CD14-positive monocyte (primary cell): ENCODE measurements around the gene PRM1. TPM values are rescaled to one million over a fixed set of nuclear protein-coding genes. Genes with fewer than 3 reads are reported as not detected.

Source experiments
- DNase-seq, 3 donors: peaks; one replicate each; pipeline ENCODE4 v3.0.0-alpha.2; 2011 to 2022
- H2AFZ ChIP-seq: 2 replicates; pipeline ENCODE4 v1.6.0; 2012; ENCODE audit warnings: mild to moderate bottlenecking, low read depth, low read length, inconsistent platforms; ENCODE audit not compliant: insufficient read depth, poor library complexity, severe bottlenecking
- H3K27ac ChIP-seq, 2 donors: 1 replicate in 1 of 2; 2 replicates in 1 of 2; pipeline ENCODE4 v1.5.1; 2012 to 2013; ENCODE audit warnings: low read length in 2 of 2, control low read depth in 1 of 2, inconsistent platforms in 1 of 2, low read depth in 1 of 2, mild to moderate bottlenecking in 1 of 2
- H3K27me3 ChIP-seq, 2 donors: one replicate each; pipeline versions ENCODE4 v1.6.0 to v1.6.1; 2011 to 2013; ENCODE audit warnings: low read length in 2 of 2; ENCODE audit not compliant: control insufficient read depth in 2 of 2, insufficient read depth in 2 of 2
- H3K36me3 ChIP-seq, 2 donors: replicated peaks in 1 of 2; 1 replicate in 1 of 2; 2 replicates in 1 of 2; pipeline versions ENCODE4 v1.5.1 to v1.6.1; 2012 to 2013; ENCODE audit warnings: low read length in 2 of 2, control low read depth in 1 of 2, inconsistent platforms in 1 of 2, mild to moderate bottlenecking in 1 of 2; ENCODE audit not compliant: insufficient read depth in 2 of 2, control insufficient read depth in 1 of 2
- H3K4me1 ChIP-seq, 2 donors: 1 replicate in 1 of 2; 2 replicates in 1 of 2; pipeline versions ENCODE4 v1.5.1 to v1.6.1; 2012 to 2013; ENCODE audit warnings: low read length in 2 of 2, control low read depth in 1 of 2, inconsistent platforms in 1 of 2, mild to moderate bottlenecking in 1 of 2, moderate library complexity in 1 of 2; ENCODE audit not compliant: insufficient read depth in 2 of 2, control insufficient read depth in 1 of 2
- H3K4me2 ChIP-seq: replicated peaks from 2 replicates; pipeline ENCODE3; 2012; ENCODE audit warnings: low read length, moderate library complexity, mild to moderate bottlenecking; ENCODE audit not compliant: poor library complexity, severe bottlenecking; ENCODE audit errors: extremely low read depth
- H3K4me3 ChIP-seq, 3 experiments: fragments of 200-600 bp in 1 of 3; sonication (generic) in 1 of 3; replicated peaks in 1 of 3; 1 replicate in 2 of 3; 2 replicates in 1 of 3; pipeline ENCODE4 v1.5.1; 2011 to 2013; ENCODE audit warnings: low read length in 3 of 3, mild to moderate bottlenecking in 3 of 3, control low read depth in 2 of 3, low read depth in 2 of 3, inconsistent platforms in 1 of 3, moderate library complexity in 1 of 3
- H3K79me2 ChIP-seq: 2 replicates; pipeline ENCODE4 v1.6.0; 2012; ENCODE audit warnings: mild to moderate bottlenecking, control low read depth, inconsistent platforms, low read length, moderate library complexity; ENCODE audit not compliant: insufficient read depth
- H3K9ac ChIP-seq: 2 replicates; pipeline ENCODE4 v1.6.0; 2017; ENCODE audit warnings: low read length, mild to moderate bottlenecking; ENCODE audit not compliant: insufficient read depth, poor library complexity, severe bottlenecking
- H3K9me3 ChIP-seq, 2 donors: replicated peaks in 1 of 2; 1 replicate in 1 of 2; 2 replicates in 1 of 2; pipeline versions ENCODE4 v1.5.1 to v1.6.1; 2012 to 2013; ENCODE audit warnings: low read length in 2 of 2, control low read depth in 1 of 2; ENCODE audit not compliant: control insufficient read depth in 1 of 2, insufficient read depth in 1 of 2
- H4K20me1 ChIP-seq: 2 replicates; pipeline ENCODE4 v1.6.0; 2012; ENCODE audit warnings: mild to moderate bottlenecking, low read length, control low read depth, moderate library complexity; ENCODE audit not compliant: insufficient read depth
- H3K27ac Mint-ChIP-seq, 7 donors: one replicate each; pipeline ENCODE4 v1.8.0; 2020; ENCODE audit warnings: mild to moderate bottlenecking in 7 of 7, mixed read lengths in 7 of 7, moderate library complexity in 6 of 7, inconsistent platforms in 2 of 7
- H3K27me3 Mint-ChIP-seq, 3 donors: one replicate each; pipeline ENCODE4 v1.8.0; 2021 to 2022; ENCODE audit warnings: low read depth in 3 of 3, mild to moderate bottlenecking in 3 of 3, mixed read lengths in 3 of 3, moderate library complexity in 3 of 3, inconsistent platforms in 1 of 3
- H3K36me3 Mint-ChIP-seq, 2 donors: one replicate each; pipeline ENCODE4 v1.8.0; 2020; ENCODE audit warnings: mixed read lengths in 2 of 2, inconsistent platforms in 1 of 2, mild to moderate bottlenecking in 1 of 2
- H3K4me1 Mint-ChIP-seq: one replicate; pipeline ENCODE4 v1.8.0; 2020; ENCODE audit warnings: mild to moderate bottlenecking, mixed read lengths
- H3K4me3 Mint-ChIP-seq, 2 donors: one replicate each; pipeline ENCODE4 v1.8.0; 2020; ENCODE audit warnings: mild to moderate bottlenecking in 2 of 2, mixed read lengths in 2 of 2, moderate library complexity in 1 of 2
- H3K9me3 Mint-ChIP-seq, 7 donors: one replicate each; pipeline ENCODE4 v1.8.0; 2020 to 2022; ENCODE audit warnings: mixed read lengths in 7 of 7, mild to moderate bottlenecking in 6 of 7, moderate library complexity in 6 of 7, inconsistent platforms in 2 of 7
- WGBS: methylation state at CpG from one replicate; pipeline ENCODE4 v1.1.5; 2013; ENCODE audit warnings: missing lambda C conversion rate; ENCODE audit not compliant: insufficient coverage; 5-methylcytosine and 5-hydroxymethylcytosine counted together
- intact Hi-C, 2 donors: fragments of 100-400 bp; cut with micrococcal nuclease; formaldehyde crosslinking; loops; one replicate each; pipeline versions ENCODE4 v1.15.0 to v1.15.1; 2023
- polyA plus RNA-seq, 3 donors: library from polyadenylated mRNA; depleted of rRNA in 1 of 3; unstranded in 2 of 3; stranded (reverse) in 1 of 3; fragments of 300-500 nt in 2 of 3; fragments of >200 nt in 1 of 3; fragmentation: Illumina TruSeq in 2 of 3; gene quantifications; 1 replicate in 2 of 3; 2 replicates in 1 of 3; pipeline ENCODE4 v1.2.3, GENCODE V29; 2012 to 2021
- TF ChIP-seq, protein P1 (sequence below): fragments of 200-600 bp; IDR thresholded peaks from one replicate; pipeline ENCODE4 v1.8.0; 2022; ENCODE audit warnings: antibody characterized with exemption, mild to moderate bottlenecking

PRM1 gene
- polyA plus RNA-seq, 3 donors: not detected

DNA sequence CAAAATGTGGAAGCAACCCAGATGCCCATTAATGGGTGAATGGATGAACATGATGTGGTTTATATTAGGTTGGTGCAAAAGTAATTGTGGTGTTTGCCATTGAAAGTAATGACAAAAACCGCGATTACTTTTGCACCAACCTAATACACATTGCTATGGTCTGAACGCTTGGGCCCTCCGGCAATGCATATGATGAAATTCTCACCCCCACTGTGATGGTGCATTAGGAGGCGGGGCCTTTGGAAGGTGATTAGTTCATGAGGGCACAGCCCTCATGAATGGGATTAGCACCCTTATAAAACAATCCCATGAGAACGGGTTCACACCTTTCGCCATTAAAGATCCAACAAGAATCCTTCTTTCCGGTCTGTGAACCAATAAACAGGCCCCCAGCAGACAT lies 25.3 kb upstream of the PRM1 start:
- TF ChIP-seq, protein P1, sequence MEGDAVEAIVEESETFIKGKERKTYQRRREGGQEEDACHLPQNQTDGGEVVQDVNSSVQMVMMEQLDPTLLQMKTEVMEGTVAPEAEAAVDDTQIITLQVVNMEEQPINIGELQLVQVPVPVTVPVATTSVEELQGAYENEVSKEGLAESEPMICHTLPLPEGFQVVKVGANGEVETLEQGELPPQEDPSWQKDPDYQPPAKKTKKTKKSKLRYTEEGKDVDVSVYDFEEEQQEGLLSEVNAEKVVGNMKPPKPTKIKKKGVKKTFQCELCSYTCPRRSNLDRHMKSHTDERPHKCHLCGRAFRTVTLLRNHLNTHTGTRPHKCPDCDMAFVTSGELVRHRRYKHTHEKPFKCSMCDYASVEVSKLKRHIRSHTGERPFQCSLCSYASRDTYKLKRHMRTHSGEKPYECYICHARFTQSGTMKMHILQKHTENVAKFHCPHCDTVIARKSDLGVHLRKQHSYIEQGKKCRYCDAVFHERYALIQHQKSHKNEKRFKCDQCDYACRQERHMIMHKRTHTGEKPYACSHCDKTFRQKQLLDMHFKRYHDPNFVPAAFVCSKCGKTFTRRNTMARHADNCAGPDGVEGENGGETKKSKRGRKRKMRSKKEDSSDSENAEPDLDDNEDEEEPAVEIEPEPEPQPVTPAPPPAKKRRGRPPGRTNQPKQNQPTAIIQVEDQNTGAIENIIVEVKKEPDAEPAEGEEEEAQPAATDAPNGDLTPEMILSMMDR: no peak
- no peak overlapping the region for H3K4me2 ChIP-seq
- H2AFZ ChIP-seq: no peak overlapping the region
- H3K36me3 ChIP-seq: no peaks in the 10 kb centered on the region
- H3K4me1 Mint-ChIP-seq: peaks cover 62% of the 10 kb centered on the region
- no peak overlapping the region for H3K4me3 Mint-ChIP-seq
- H3K4me3 ChIP-seq: no peak overlapping the region
- H3K36me3 Mint-ChIP-seq: peaks cover 0 to 2% of the 10 kb centered on the region in 2 donors
- H3K9me3 ChIP-seq: no peaks in the 10 kb centered on the region
- H3K4me1 ChIP-seq: peaks cover 66 to 68% of the 10 kb centered on the region in 2 donors
- no peaks in the 10 kb centered on the region for H3K27me3 ChIP-seq
- intact Hi-C loops: no loop called here
- H3K9me3 Mint-ChIP-seq: peaks cover 0 to 2% (median 0%) of the 10 kb centered on the region in 7 donors
- no peaks in the 10 kb centered on the region for H4K20me1 ChIP-seq
- H3K27ac ChIP-seq: peak overlapping the region in 1 of 2 donors; percentile 65
- peak overlapping the region in 3 of 7 donors; percentile 86 to 88 (median 88) for H3K27ac Mint-ChIP-seq
- 88% methylated on average over 3 of the region's 8 CpGs for WGBS
- peaks cover 0 to 12% (median 7%) of the 10 kb centered on the region in 3 donors for H3K27me3 Mint-ChIP-seq
- H3K79me2 ChIP-seq: no peaks in the 10 kb centered on the region
- no peak for DNase-seq
- H3K9ac ChIP-seq: no peak overlapping the region

DNA sequence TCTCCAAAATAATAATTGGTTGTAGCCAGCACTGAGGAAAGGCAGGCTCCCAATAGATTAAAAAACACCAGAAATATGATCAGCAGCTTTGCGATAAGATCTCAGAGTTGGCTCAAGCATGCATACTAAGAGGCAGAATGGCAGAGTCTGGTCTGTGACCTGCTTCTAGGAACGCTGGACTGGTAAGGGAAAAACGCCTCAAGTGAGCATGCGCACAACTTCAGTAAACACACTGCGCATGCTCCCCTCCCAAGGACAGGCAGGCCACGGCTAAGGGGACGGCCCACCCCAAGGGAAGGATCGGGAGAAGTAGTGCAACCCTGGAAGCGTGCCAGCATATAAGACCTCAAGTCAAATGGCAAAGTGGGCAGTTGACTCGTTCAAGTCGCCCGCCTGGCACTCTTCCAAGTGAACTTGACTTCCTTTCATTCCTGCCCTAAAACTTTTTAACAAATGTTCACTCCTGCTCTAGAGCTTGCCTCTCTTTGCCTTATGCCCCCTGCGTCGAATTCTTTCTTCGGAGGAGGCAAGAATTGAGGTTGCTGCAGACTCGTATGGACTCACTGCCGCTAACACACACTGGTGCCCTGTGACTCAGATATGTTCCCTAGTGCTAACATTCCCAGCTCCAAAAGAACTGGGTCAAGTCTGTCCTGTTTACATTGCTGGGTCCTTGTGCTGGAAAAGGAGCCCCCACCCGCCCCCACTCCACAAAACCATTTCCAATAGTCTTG lies 22.4 kb upstream of the PRM1 start:
- no peak overlapping the region for H3K4me2 ChIP-seq
- H4K20me1 ChIP-seq: no peaks in the 10 kb centered on the region
- H3K36me3 Mint-ChIP-seq: no peaks in the 10 kb centered on the region
- H2AFZ ChIP-seq: no peak overlapping the region
- no peaks in the 10 kb centered on the region for H3K79me2 ChIP-seq
- intact Hi-C loops: no loop called here
- no peaks in the 10 kb centered on the region for H3K9me3 ChIP-seq
- H3K4me3 ChIP-seq: no peak overlapping the region
- peak overlapping the region in 1 of 2 donors; percentile 68 for H3K4me3 Mint-ChIP-seq
- H3K27ac Mint-ChIP-seq: peak overlapping the region in 1 of 7 donors; percentile 54
- TF ChIP-seq, protein P1: no peak
- H3K9me3 Mint-ChIP-seq: peaks cover 0 to 2% (median 0%) of the 10 kb centered on the region in 7 donors
- H3K4me1 Mint-ChIP-seq: peaks cover 41% of the 10 kb centered on the region
- no peak for DNase-seq
- peaks cover 2 to 22% (median 21%) of the 10 kb centered on the region in 3 donors for H3K27me3 Mint-ChIP-seq
- no peaks in the 10 kb centered on the region for H3K36me3 ChIP-seq
- no peak overlapping the region for H3K9ac ChIP-seq
- no peak overlapping the region for H3K27ac ChIP-seq
- WGBS: 77% methylated on average over 18 of the region's 18 CpGs
- H3K4me1 ChIP-seq: peaks cover 38 to 40% of the 10 kb centered on the region in 2 donors
- peaks cover 0 to 3% of the 10 kb centered on the region in 2 donors for H3K27me3 ChIP-seq
